ENCODE results near the gene E2F6. TPM values are rescaled to one million over a fixed set of nuclear protein-coding genes. Genes with fewer than 3 reads are reported as not detected.

E2F6 gene
- total RNA-seq, 4 donors from 2014 or later = 15.6 to 20.1 (median 19.6) TPM

DNA sequence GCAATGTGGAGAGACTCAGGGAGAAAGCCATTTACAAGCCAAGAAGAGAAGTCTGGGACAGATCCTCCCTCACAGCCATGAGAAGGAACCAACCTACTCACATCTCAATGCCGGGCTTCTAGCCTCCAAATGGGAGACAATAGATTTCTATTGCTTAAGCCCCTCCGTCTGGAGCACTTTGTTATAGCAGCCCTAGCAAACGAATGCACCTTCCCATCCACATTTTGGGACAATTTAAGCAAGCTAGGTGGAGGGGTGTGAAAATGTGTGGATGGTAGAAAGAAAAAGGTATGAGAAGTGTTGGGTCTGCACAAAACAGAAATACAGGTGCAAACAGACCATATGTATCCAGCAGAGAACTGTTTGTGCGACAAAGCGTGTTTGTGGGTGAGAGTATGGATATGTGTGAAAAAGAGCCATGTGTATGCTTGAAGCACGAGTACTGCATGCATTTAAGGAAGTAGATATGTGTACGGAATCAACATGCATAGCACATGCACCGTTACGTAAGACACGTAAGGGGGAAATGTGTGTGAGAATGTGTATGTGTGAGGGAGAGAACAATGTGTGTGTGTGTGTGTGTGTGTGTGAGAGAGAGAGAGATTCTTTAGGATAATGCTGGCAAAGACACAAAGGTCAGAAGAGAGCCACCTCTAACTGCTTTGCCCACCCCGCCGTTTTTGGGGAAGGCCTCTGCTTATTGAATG, 13.1 kb upstream of the E2F6 start:
- no peaks in the 10 kb centered on the region for H3K9me3 ChIP-seq
- no peak overlapping the region for H3K4me3 ChIP-seq
- WGBS, 2 donors (ENCODE audit: low coverage in 1 of 2) = 85 to 93% methylated on average over 7 to 12 of the region's 12 CpGs
- no peak for ATAC-seq
- TF ChIP-seq POLR2AphosphoS5 (IDR thresholded peaks at IDR 0.05) (no peak), EP300 (IDR thresholded peaks at IDR 0.05) (no peak), CTCF (IDR thresholded peaks at IDR 0.05) (no peak), POLR2A (IDR thresholded peaks at IDR 0.05) (no peak)
- H3K36me3 ChIP-seq = no peaks in the 10 kb centered on the region
- no peak overlapping the region for H3K27ac ChIP-seq
- H3K27me3 ChIP-seq = peaks cover 32% of the 10 kb centered on the region
- peaks cover 0 to 19% (median 8%) of the 10 kb centered on the region in 3 donors for H3K4me1 ChIP-seq

GRCh38 chr2:11477994-11478393, 12.0 kb upstream of the E2F6 start:
- Histone ChIP-seq H3K9me3 (no peaks in the 10 kb centered on the region), H3K4me1 (peaks cover 0 to 14% (median 5%) of the 10 kb centered on the region in 3 donors), H3K27me3 (peaks cover 22% of the 10 kb centered on the region), H3K36me3 (no peaks in the 10 kb centered on the region), H3K27ac (no peak overlapping the region), H3K4me3 (no peak overlapping the region)
- peak; percentile 58 for ATAC-seq
- 0% methylated on average over 1 of the region's 2 CpGs for WGBS, 2 donors (ENCODE audit: low coverage in 1 of 2)
- TF ChIP-seq POLR2AphosphoS5 (IDR thresholded peaks at IDR 0.05) = no peak
- TF ChIP-seq CTCF (IDR thresholded peaks at IDR 0.05) = peak; percentile 83 to 88 (median 86)

GRCh38 chr2:11473659-11474433, 7.9 kb upstream of the E2F6 start:
- Histone ChIP-seq H3K36me3 (no peaks in the 10 kb centered on the region), H3K27me3 (no peaks in the 10 kb centered on the region), H3K9me3 (no peaks in the 10 kb centered on the region), H3K27ac (no peak overlapping the region), H3K4me3 (no peak overlapping the region), H3K4me1 (no peaks in the 10 kb centered on the region)
- WGBS, 2 donors (ENCODE audit: low coverage in 1 of 2) = 43 to 56% methylated on average over 8 to 10 of the region's 10 CpGs
- no peak for TF ChIP-seq POLR2AphosphoS5 (IDR thresholded peaks at IDR 0.05)
- no peak for TF ChIP-seq POLR2A (IDR thresholded peaks at IDR 0.05)
- TF ChIP-seq EP300 (IDR thresholded peaks at IDR 0.05) = no peak
- TF ChIP-seq CTCF (IDR thresholded peaks at IDR 0.05) = no peak
- ATAC-seq = no peak

GRCh38 chr2:11467749-11468148, 1.8 kb upstream of the E2F6 start:
- H3K4me3 ChIP-seq = no peak overlapping the region
- no peak overlapping the region for H3K27ac ChIP-seq
- H3K9me3 ChIP-seq = no peaks in the 10 kb centered on the region
- WGBS, 2 donors (ENCODE audit: low coverage in 1 of 2) = 67 to 90% methylated on average over 6 of the region's 6 CpGs
- H3K36me3 ChIP-seq = peaks cover 0 to 10% of the 10 kb centered on the region in 2 donors
- no peak for ATAC-seq
- H3K4me1 ChIP-seq = peaks cover 6 to 37% (median 17%) of the 10 kb centered on the region in 3 donors
- H3K27me3 ChIP-seq = no peaks in the 10 kb centered on the region
- TF ChIP-seq POLR2A (IDR thresholded peaks at IDR 0.05) (no peak), EP300 (IDR thresholded peaks at IDR 0.05) (no peak), POLR2AphosphoS5 (IDR thresholded peaks at IDR 0.05) (no peak), CTCF (IDR thresholded peaks at IDR 0.05) (no peak)

Data from gastroesophageal sphincter (tissue), 4 donors.